ENCODE measurements around the gene KITLG.

DNA sequence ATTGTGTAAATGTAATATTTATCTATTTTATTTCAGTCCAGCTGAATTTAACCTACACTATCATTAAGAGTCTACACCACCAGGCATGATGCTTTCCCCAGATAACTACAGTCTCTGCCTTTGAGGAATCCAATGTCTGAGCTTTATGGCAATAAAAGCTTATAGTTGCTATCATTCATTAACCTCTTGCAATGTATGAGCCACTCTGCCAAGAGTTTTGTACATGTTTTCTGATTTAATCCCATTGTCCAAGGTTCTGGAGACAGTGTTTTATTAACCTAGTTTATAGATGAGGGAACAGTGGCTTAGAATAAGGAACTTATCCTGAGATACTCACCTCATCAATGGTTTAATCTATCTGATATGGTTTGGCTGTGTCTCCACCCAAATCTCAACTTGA lies 17.1 kb upstream of the KITLG start:
- TF ChIP-seq POLR2AphosphoS5 (IDR thresholded peaks at IDR 0.05) (no peak), POLR2A (IDR thresholded peaks at IDR 0.05) (no peak), EP300 (IDR thresholded peaks at IDR 0.05) (no peak)
